Liver (tissue), 3 donors: ENCODE data around the gene CRACR2B.

Source experiments
- ATF3 ChIP-seq: IDR thresholded peaks from 2 replicates; pipeline ENCODE4 v1.6.1; 2016; ENCODE audit warnings: antibody characterized with exemption
- CTCF ChIP-seq: fragments of 150-350 bp; IDR thresholded peaks from 2 replicates; pipeline ENCODE4 v1.5.1; 2017; ENCODE audit warnings: improper control_type of control experiment, low read depth, low read length; ENCODE audit not compliant: missing input control
- FOXA1 ChIP-seq: IDR thresholded peaks from 2 replicates; pipeline ENCODE4 v1.6.1; 2016; ENCODE audit warnings: antibody characterized with exemption
- GABPA ChIP-seq, 2 donors: IDR thresholded peaks in 1 of 2; conservative IDR thresholded peaks in 1 of 2; 2 replicates each; pipeline ENCODE4 v1.6.1; 2016; ENCODE audit warnings: antibody characterized with exemption in 2 of 2, mild to moderate bottlenecking in 1 of 2, moderate library complexity in 1 of 2
- NR2F2 ChIP-seq: IDR thresholded peaks from 2 replicates; pipeline ENCODE4 v1.6.1; 2016; ENCODE audit warnings: antibody characterized with exemption
- RAD21 ChIP-seq, 2 donors: IDR thresholded peaks; 2 replicates each; pipeline ENCODE4 v1.6.1; 2016; ENCODE audit warnings: antibody characterized with exemption in 2 of 2, mild to moderate bottlenecking in 2 of 2
- SP1 ChIP-seq: IDR thresholded peaks from 2 replicates; pipeline ENCODE4 v1.6.1; 2018; ENCODE audit warnings: antibody characterized with exemption, mild to moderate bottlenecking
- TAF1 ChIP-seq: conservative IDR thresholded peaks from 2 replicates; pipeline ENCODE4 v1.6.1; 2016; ENCODE audit warnings: antibody characterized with exemption, mild to moderate bottlenecking
- YY1 ChIP-seq: IDR thresholded peaks from 2 replicates; pipeline ENCODE4 v1.6.1; 2016; ENCODE audit warnings: antibody characterized with exemption, mild to moderate bottlenecking
- donor health status: healthy.
- donor health status: healthy.

- TF ChIP-seq CTCF (no peak), RAD21 (IDR thresholded peaks at IDR 0.05) (no peak), FOXA1 (no peak), GABPA (IDR thresholded peaks at IDR 0.05 in 1 of 2, conservative IDR thresholded peaks at IDR 0.05 in 1 of 2) (no peak), TAF1 (no peak), NR2F2 (no peak), YY1 (no peak), SP1 (no peak), ATF3 (no peak)
Measured at GRCh38 chr11:849951-850774, 22.4 kb downstream of the CRACR2B start.
